ENCODE measurements around the gene TRIM2.

Gene TRIM2

DNA sequence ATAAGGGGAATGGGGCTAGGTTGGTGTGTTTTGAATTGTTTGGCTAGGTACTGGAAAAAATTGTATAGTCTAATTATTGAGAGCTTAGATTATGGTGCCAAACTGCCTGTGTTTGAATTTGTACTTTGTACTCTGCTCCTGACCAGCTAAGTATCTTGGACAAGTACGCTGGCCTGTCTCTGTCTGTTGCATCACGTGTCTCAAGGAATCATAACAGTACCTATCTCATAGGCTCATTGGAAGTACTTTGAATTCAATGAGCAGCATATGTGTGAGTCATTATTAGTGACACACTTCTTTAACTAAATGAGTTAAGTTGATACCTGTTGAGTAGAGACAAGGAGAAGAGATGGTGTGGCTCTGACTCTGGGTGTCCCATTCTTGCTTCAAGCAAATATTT lies 70.7 kb downstream of the TRIM2 start:
- H3K27me3 ChIP-seq (ENCODE audit: insufficient read depth, low read length, poor library complexity): no peaks in the 10 kb centered on the region
- H3K23ac ChIP-seq (ENCODE audit: low read length): no peak overlapping the region
- no peaks in the 10 kb centered on the region for H3K4me1 ChIP-seq (ENCODE audit: control insufficient read depth, low read depth, low read length)
- H2BK5ac ChIP-seq (ENCODE audit: low read length): no peak overlapping the region
- H3K9ac ChIP-seq (ENCODE audit: low read length): no peak overlapping the region
- DNase-seq: no peak
- H4K5ac ChIP-seq (ENCODE audit: low read length): no peak overlapping the region
- H3K79me1 ChIP-seq (ENCODE audit: low read length): peaks cover 1% of the 10 kb centered on the region
- H3K4me3 ChIP-seq (ENCODE audit: low read length): no peak overlapping the region
- no peak overlapping the region for H2AK5ac ChIP-seq (ENCODE audit: low read length)
- H2BK15ac ChIP-seq (replicated peaks; ENCODE audit: low read depth): no peak overlapping the region
- H3K4ac ChIP-seq (ENCODE audit: low read depth, low read length): no peak overlapping the region
- H3K27ac ChIP-seq (ENCODE audit: low read depth, low read length): no peak overlapping the region
- H3K36me3 ChIP-seq (ENCODE audit: control insufficient read depth, insufficient read depth, low read length): no peaks in the 10 kb centered on the region
- H3K4me2 ChIP-seq (ENCODE audit: low read length): no peak overlapping the region
- no peak overlapping the region for H3K56ac ChIP-seq (ENCODE audit: low read length)
- no CpG with 5 or more reads among the region's 2 CpGs for WGBS (ENCODE audit: extremely low coverage, insufficient coverage, low lambda C conversion rate)
- H3K18ac ChIP-seq (ENCODE audit: low read length): no peak overlapping the region
- H3K79me2 ChIP-seq (ENCODE audit: control insufficient read depth, insufficient read depth, low read length): no peaks in the 10 kb centered on the region
- no peak overlapping the region for H4K8ac ChIP-seq (ENCODE audit: low read depth, low read length)
- no peak overlapping the region for H2BK120ac ChIP-seq (ENCODE audit: low read depth, low read length)

DNA sequence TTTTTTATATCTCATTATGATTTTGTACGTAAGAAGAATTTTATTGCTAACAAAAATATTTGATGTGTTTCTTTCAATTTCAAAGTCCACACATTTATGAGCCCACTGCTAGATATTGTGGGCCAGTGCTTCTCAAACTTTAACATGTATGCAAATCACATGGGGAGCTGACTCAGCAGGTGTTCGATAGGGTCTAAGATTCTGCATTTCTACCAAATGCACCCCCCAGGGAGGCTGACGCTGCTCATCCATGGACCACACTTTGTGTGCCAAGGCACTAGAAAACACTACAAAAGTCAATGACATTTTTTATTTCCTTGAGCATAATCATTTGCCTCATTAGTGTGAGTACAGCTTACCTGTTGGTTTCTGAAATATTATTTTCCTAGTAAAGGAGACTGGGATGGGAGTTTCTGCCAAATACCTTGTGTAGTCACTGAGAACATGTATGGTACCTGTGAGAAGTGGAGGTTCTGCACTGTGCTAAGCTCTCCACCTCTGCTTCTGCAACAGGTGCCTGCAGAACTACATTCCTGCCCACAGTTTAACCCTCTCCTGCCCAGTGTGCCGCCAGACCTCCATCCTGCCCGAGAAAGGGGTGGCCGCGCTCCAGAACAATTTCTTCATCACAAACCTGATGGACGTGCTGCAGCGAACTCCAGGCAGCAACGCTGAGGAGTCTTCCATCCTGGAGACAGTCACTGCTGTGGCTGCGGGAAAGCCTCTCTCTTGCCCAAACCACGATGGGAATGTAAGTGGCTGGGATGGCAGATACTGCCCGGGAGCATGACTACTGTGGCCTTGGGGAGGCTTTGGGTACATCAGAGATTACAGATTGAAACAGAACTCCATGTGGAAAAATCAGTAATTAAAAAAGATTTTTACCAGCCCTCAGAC lies 71.4 kb downstream of the TRIM2 start:
- no peak overlapping the region for H3K23ac ChIP-seq (ENCODE audit: low read length)
- no peak overlapping the region for H3K18ac ChIP-seq (ENCODE audit: low read length)
- no peak overlapping the region for H2BK120ac ChIP-seq (ENCODE audit: low read depth, low read length)
- H3K4ac ChIP-seq (ENCODE audit: low read depth, low read length): no peak overlapping the region
- H2BK15ac ChIP-seq (replicated peaks; ENCODE audit: low read depth): no peak overlapping the region
- H3K36me3 ChIP-seq (ENCODE audit: control insufficient read depth, insufficient read depth, low read length): no peaks in the 10 kb centered on the region
- H2BK5ac ChIP-seq (ENCODE audit: low read length): no peak overlapping the region
- no peak overlapping the region for H3K4me2 ChIP-seq (ENCODE audit: low read length)
- no peak overlapping the region for H3K56ac ChIP-seq (ENCODE audit: low read length)
- peak overlapping the region; percentile 31 for H3K27ac ChIP-seq (ENCODE audit: low read depth, low read length)
- H3K4me1 ChIP-seq (ENCODE audit: control insufficient read depth, low read depth, low read length): no peaks in the 10 kb centered on the region
- no peaks in the 10 kb centered on the region for H3K79me2 ChIP-seq (ENCODE audit: control insufficient read depth, insufficient read depth, low read length)
- no peak overlapping the region for H3K4me3 ChIP-seq (ENCODE audit: low read length)
- no peak overlapping the region for H4K5ac ChIP-seq (ENCODE audit: low read length)
- WGBS (ENCODE audit: extremely low coverage, insufficient coverage, low lambda C conversion rate): no CpG with 5 or more reads among the region's 13 CpGs
- H3K9ac ChIP-seq (ENCODE audit: low read length): no peak overlapping the region
- no peak overlapping the region for H4K8ac ChIP-seq (ENCODE audit: low read depth, low read length)
- H3K27me3 ChIP-seq (ENCODE audit: insufficient read depth, low read length, poor library complexity): no peaks in the 10 kb centered on the region
- no peak for DNase-seq
- no peak overlapping the region for H2AK5ac ChIP-seq (ENCODE audit: low read length)
- peaks cover 1% of the 10 kb centered on the region for H3K79me1 ChIP-seq (ENCODE audit: low read length)

DNA sequence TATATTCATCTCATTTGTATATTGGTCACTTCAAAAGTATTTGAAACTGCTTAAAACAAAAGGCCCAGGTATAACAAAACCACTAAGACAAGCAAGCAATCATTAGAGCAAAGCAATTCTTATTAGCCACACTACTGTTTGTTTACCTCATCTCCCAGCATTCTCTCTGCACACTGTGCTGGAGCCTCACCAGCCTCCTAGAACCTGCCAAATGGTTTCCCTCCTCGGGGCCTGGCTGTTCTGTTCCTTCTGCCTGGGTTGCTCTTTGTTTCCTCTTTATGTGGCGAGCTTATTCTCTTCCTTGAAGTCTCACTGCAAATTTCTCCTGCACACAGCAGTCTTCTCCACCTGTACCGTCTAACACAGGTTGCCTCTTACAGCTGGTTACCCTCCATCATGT lies 72.7 kb downstream of the TRIM2 start:
- Histone ChIP-seq H3K79me2 (ENCODE audit: control insufficient read depth, insufficient read depth, low read length) (no peaks in the 10 kb centered on the region), H3K36me3 (ENCODE audit: control insufficient read depth, insufficient read depth, low read length) (no peaks in the 10 kb centered on the region), H3K9ac (ENCODE audit: low read length) (no peak overlapping the region), H3K79me1 (ENCODE audit: low read length) (peaks cover 1% of the 10 kb centered on the region), H3K4ac (ENCODE audit: low read depth, low read length) (no peak overlapping the region), H3K27me3 (ENCODE audit: insufficient read depth, low read length, poor library complexity) (no peaks in the 10 kb centered on the region), H3K4me2 (ENCODE audit: low read length) (no peak overlapping the region), H3K4me1 (ENCODE audit: control insufficient read depth, low read depth, low read length) (no peaks in the 10 kb centered on the region), H2BK15ac (replicated peaks; ENCODE audit: low read depth) (no peak overlapping the region), H3K23ac (ENCODE audit: low read length) (no peak overlapping the region), H3K18ac (ENCODE audit: low read length) (no peak overlapping the region), H2BK120ac (ENCODE audit: low read depth, low read length) (no peak overlapping the region), H3K56ac (ENCODE audit: low read length) (no peak overlapping the region), H4K5ac (ENCODE audit: low read length) (no peak overlapping the region), H4K8ac (ENCODE audit: low read depth, low read length) (no peak overlapping the region), H3K4me3 (ENCODE audit: low read length) (no peak overlapping the region), H2BK5ac (ENCODE audit: low read length) (no peak overlapping the region), H2AK5ac (ENCODE audit: low read length) (no peak overlapping the region), H3K27ac (ENCODE audit: low read depth, low read length) (no peak overlapping the region)
- DNase-seq: no peak
- no CpG with 5 or more reads among the region's 3 CpGs for WGBS (ENCODE audit: extremely low coverage, insufficient coverage, low lambda C conversion rate)

DNA sequence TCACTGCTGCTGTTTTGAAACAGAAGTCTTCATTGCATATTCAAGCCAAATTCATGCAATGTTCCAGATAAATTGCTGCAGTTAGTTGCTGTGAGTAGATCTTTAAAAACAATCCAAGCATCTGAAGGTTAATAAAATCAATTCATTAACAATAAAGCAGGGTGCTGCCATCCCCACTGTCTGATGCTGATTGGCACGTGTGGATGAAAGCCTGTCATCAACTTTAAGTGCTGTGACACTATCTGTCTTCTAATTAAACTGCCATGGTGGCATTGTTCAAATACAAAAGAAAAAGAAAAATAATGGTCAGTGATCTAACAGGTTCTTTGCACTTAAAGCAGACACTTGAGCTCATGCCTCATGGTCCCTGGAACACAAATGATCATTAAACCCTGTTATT lies 77.2 kb downstream of the TRIM2 start:
- Histone ChIP-seq H3K9ac (ENCODE audit: low read length) (no peak overlapping the region), H3K36me3 (ENCODE audit: control insufficient read depth, insufficient read depth, low read length) (no peaks in the 10 kb centered on the region), H3K4me2 (ENCODE audit: low read length) (no peak overlapping the region), H4K8ac (ENCODE audit: low read depth, low read length) (no peak overlapping the region), H3K27me3 (ENCODE audit: insufficient read depth, low read length, poor library complexity) (no peaks in the 10 kb centered on the region), H2AK5ac (ENCODE audit: low read length) (no peak overlapping the region), H3K27ac (ENCODE audit: low read depth, low read length) (no peak overlapping the region), H2BK15ac (replicated peaks; ENCODE audit: low read depth) (no peak overlapping the region), H3K56ac (ENCODE audit: low read length) (no peak overlapping the region), H2BK120ac (ENCODE audit: low read depth, low read length) (no peak overlapping the region), H3K4ac (ENCODE audit: low read depth, low read length) (no peak overlapping the region), H4K5ac (ENCODE audit: low read length) (no peak overlapping the region), H2BK5ac (ENCODE audit: low read length) (no peak overlapping the region), H3K4me3 (ENCODE audit: low read length) (no peak overlapping the region), H3K4me1 (ENCODE audit: control insufficient read depth, low read depth, low read length) (no peaks in the 10 kb centered on the region), H3K18ac (ENCODE audit: low read length) (no peak overlapping the region), H3K79me2 (ENCODE audit: control insufficient read depth, insufficient read depth, low read length) (no peaks in the 10 kb centered on the region), H3K23ac (ENCODE audit: low read length) (no peak overlapping the region), H3K79me1 (ENCODE audit: low read length) (no peaks in the 10 kb centered on the region)
- WGBS (ENCODE audit: extremely low coverage, insufficient coverage, low lambda C conversion rate): no CpG with 5 or more reads among the region's 1 CpG
- DNase-seq: no peak

DNA sequence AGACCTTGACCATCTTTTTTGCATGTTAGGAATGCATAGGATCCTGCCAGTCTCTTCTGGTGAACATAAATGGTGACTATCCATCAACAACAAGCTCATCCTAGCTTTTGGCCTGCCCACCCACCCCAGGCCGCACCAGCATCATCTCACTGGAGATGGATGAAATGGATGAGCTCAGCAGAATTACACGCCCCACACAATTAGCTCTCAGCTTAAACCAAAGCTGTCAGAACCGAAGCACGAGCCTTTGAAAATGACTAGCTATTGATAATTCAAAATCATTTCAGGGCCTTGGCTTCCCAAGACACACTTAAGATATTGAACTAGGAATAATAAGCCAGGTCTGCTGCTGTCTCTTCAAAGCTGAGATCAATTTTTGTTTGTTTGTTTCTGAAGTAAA lies 77.8 kb downstream of the TRIM2 start:
- no peak overlapping the region for H3K27ac ChIP-seq (ENCODE audit: low read depth, low read length)
- H3K4ac ChIP-seq (ENCODE audit: low read depth, low read length): no peak overlapping the region
- H3K79me2 ChIP-seq (ENCODE audit: control insufficient read depth, insufficient read depth, low read length): no peaks in the 10 kb centered on the region
- H3K18ac ChIP-seq (ENCODE audit: low read length): no peak overlapping the region
- WGBS (ENCODE audit: extremely low coverage, insufficient coverage, low lambda C conversion rate): no CpG with 5 or more reads among the region's 4 CpGs
- H2BK120ac ChIP-seq (ENCODE audit: low read depth, low read length): no peak overlapping the region
- H2BK15ac ChIP-seq (replicated peaks; ENCODE audit: low read depth): no peak overlapping the region
- no peaks in the 10 kb centered on the region for H3K36me3 ChIP-seq (ENCODE audit: control insufficient read depth, insufficient read depth, low read length)
- no peak overlapping the region for H2BK5ac ChIP-seq (ENCODE audit: low read length)
- H3K23ac ChIP-seq (ENCODE audit: low read length): no peak overlapping the region
- H3K79me1 ChIP-seq (ENCODE audit: low read length): no peaks in the 10 kb centered on the region
- H3K4me1 ChIP-seq (ENCODE audit: control insufficient read depth, low read depth, low read length): no peaks in the 10 kb centered on the region
- H3K27me3 ChIP-seq (ENCODE audit: insufficient read depth, low read length, poor library complexity): no peaks in the 10 kb centered on the region
- H3K56ac ChIP-seq (ENCODE audit: low read length): no peak overlapping the region
- no peak overlapping the region for H3K9ac ChIP-seq (ENCODE audit: low read length)
- no peak for DNase-seq
- no peak overlapping the region for H3K4me3 ChIP-seq (ENCODE audit: low read length)
- no peak overlapping the region for H4K8ac ChIP-seq (ENCODE audit: low read depth, low read length)
- no peak overlapping the region for H4K5ac ChIP-seq (ENCODE audit: low read length)
- no peak overlapping the region for H2AK5ac ChIP-seq (ENCODE audit: low read length)
- H3K4me2 ChIP-seq (ENCODE audit: low read length): no peak overlapping the region

DNA sequence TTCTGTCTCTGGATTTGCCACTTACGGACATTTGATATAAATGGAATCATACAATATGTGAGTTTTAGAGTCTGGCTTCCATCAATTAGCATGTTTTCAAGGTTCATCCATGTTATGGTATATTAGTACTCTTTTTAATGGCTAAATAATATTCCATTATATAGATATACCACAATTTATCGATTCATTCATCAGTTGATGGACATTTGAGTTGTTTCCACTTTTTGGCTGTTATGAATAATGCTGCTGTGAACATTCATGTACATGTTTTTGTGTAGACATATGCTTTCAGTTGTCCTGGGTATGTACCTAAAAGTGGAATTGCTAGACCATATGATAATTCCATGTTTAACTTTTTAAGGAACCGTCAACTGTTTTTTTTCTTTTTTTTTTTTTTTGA lies 79.0 kb downstream of the TRIM2 start:
- Histone ChIP-seq H3K9ac (ENCODE audit: low read length) (no peak overlapping the region), H3K79me1 (ENCODE audit: low read length) (no peaks in the 10 kb centered on the region), H3K4me2 (ENCODE audit: low read length) (no peak overlapping the region), H3K4me3 (ENCODE audit: low read length) (no peak overlapping the region), H3K27ac (ENCODE audit: low read depth, low read length) (no peak overlapping the region), H3K79me2 (ENCODE audit: control insufficient read depth, insufficient read depth, low read length) (no peaks in the 10 kb centered on the region), H4K8ac (ENCODE audit: low read depth, low read length) (no peak overlapping the region), H3K56ac (ENCODE audit: low read length) (no peak overlapping the region), H2BK5ac (ENCODE audit: low read length) (no peak overlapping the region), H3K18ac (ENCODE audit: low read length) (no peak overlapping the region), H3K4me1 (ENCODE audit: control insufficient read depth, low read depth, low read length) (no peaks in the 10 kb centered on the region), H3K4ac (ENCODE audit: low read depth, low read length) (no peak overlapping the region), H3K36me3 (ENCODE audit: control insufficient read depth, insufficient read depth, low read length) (no peaks in the 10 kb centered on the region), H4K5ac (ENCODE audit: low read length) (no peak overlapping the region), H2BK15ac (replicated peaks; ENCODE audit: low read depth) (no peak overlapping the region), H2BK120ac (ENCODE audit: low read depth, low read length) (no peak overlapping the region), H3K23ac (ENCODE audit: low read length) (no peak overlapping the region), H3K27me3 (ENCODE audit: insufficient read depth, low read length, poor library complexity) (no peaks in the 10 kb centered on the region), H2AK5ac (ENCODE audit: low read length) (no peak overlapping the region)
- no CpG with 5 or more reads among the region's 3 CpGs for WGBS (ENCODE audit: extremely low coverage, insufficient coverage, low lambda C conversion rate)
- no peak for DNase-seq

Measured in mesendoderm (in vitro differentiated cells).